ENCODE results near the gene STRN3. TPM values are rescaled to one million over a fixed set of nuclear protein-coding genes. Genes with fewer than 3 reads are reported as not detected.

STRN3 gene
- total RNA-seq, 1 experiment from 2014 or later, result 34.4 TPM

DNA sequence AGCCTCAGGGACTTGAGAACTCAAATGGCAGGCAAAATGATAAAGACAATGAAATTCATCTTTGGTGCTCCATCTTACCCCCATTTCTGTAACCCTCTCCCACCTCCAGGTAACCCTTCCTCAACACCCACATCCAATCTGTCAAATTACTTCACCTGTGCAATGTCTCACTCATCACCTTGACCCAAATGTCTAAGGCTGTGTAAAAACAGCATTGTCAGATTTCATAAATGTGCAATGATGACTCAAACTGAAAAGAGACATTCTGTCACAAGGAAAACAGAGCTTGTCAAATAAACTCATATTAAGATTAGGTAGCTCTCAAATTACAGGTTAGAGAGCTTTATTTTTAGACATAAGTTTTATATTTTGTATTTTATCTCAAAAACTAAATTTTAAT, 171.7 kb downstream of the STRN3 start:
- no TSS peak for BruUV-seq (replicated peaks)
- H3K4me3 Mint-ChIP-seq (ENCODE audit: low read depth, unreplicated experiment), result no peak overlapping the region
- H3K27ac Mint-ChIP-seq (ENCODE audit: unreplicated experiment), result no peak overlapping the region
- intact Hi-C loops (cut with micrococcal nuclease; ENCODE audit: unreplicated experiment), result no loop called here
- peaks cover 14% of the 10 kb centered on the region for H3K4me1 Mint-ChIP-seq (ENCODE audit: low read depth, unreplicated experiment)
- no peaks in the 10 kb centered on the region for H3K36me3 Mint-ChIP-seq (ENCODE audit: insufficient read depth, unreplicated experiment)
- no peak for DNase-seq
- TF ChIP-seq, protein P1, sequence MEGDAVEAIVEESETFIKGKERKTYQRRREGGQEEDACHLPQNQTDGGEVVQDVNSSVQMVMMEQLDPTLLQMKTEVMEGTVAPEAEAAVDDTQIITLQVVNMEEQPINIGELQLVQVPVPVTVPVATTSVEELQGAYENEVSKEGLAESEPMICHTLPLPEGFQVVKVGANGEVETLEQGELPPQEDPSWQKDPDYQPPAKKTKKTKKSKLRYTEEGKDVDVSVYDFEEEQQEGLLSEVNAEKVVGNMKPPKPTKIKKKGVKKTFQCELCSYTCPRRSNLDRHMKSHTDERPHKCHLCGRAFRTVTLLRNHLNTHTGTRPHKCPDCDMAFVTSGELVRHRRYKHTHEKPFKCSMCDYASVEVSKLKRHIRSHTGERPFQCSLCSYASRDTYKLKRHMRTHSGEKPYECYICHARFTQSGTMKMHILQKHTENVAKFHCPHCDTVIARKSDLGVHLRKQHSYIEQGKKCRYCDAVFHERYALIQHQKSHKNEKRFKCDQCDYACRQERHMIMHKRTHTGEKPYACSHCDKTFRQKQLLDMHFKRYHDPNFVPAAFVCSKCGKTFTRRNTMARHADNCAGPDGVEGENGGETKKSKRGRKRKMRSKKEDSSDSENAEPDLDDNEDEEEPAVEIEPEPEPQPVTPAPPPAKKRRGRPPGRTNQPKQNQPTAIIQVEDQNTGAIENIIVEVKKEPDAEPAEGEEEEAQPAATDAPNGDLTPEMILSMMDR (IDR thresholded peaks at IDR 0.05; ENCODE audit: unreplicated experiment), result no peak
- peaks cover 8% of the 10 kb centered on the region for H3K27me3 Mint-ChIP-seq (ENCODE audit: unreplicated experiment)
- no peaks in the 10 kb centered on the region for H3K9me3 Mint-ChIP-seq (ENCODE audit: low read depth, unreplicated experiment)
- CTCF ChIA-PET, result interaction anchor here (0.6 kb wide), 1 partner anchor 289 kb away, joined by 6 read pairs; no protein-coding TSS in a partner anchor

DNA sequence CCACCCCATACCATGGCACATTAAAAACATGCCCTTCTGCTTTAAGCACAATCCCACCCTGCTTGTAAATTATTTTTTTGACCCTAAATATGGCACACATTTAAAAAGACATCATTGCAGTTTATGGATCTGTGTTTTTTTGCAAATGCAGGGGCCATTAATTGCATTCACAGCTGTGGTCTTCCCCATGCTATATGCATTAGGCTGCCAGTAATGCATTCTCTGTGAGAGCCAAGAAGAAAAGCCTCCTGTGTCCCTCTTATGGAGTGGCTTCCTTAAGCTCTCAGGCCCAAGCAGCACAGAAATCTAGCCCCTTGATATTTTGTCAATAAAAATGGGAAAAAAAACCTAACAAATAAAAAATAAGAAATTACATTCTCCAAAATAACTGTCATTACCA, 172.2 kb downstream of the STRN3 start:
- CTCF ChIA-PET, result no interaction called here
- Mint-ChIP-seq H3K27me3 (ENCODE audit: unreplicated experiment) (peaks cover 13% of the 10 kb centered on the region), H3K27ac (ENCODE audit: unreplicated experiment) (no peak overlapping the region), H3K36me3 (ENCODE audit: insufficient read depth, unreplicated experiment) (no peaks in the 10 kb centered on the region), H3K9me3 (ENCODE audit: low read depth, unreplicated experiment) (no peaks in the 10 kb centered on the region), H3K4me1 (ENCODE audit: low read depth, unreplicated experiment) (peaks cover 14% of the 10 kb centered on the region), H3K4me3 (ENCODE audit: low read depth, unreplicated experiment) (no peak overlapping the region)
- DNase-seq, result no peak
- TF ChIP-seq, protein P1 (IDR thresholded peaks at IDR 0.05; ENCODE audit: unreplicated experiment), result no peak
- no TSS peak for BruUV-seq (replicated peaks)
- intact Hi-C loops (cut with micrococcal nuclease; ENCODE audit: unreplicated experiment), result no loop called here

DNA sequence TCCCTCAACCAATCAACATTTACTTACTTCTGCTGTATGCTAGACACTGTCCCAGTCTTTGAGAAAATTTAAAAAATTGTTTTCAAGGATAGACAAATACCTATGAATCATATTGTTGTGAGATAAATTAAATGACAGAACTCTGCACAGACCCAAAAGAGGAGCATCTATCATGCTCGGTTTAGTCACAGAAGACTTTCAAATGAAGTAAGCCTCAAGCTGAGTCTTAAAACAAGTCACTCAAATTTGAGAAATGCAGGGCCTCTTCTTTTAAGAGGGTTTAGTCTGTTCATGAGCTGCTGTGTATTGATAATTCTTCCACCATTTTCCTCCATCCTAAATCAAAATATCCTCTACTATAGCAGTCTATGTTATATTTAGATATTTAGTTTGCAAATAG, 176.2 kb downstream of the STRN3 start:
- CTCF ChIA-PET, result no interaction called here
- intact Hi-C loops (cut with micrococcal nuclease; ENCODE audit: unreplicated experiment), result no loop called here
- DNase-seq, result no peak
- H3K9me3 Mint-ChIP-seq (ENCODE audit: low read depth, unreplicated experiment), result no peaks in the 10 kb centered on the region
- H3K4me1 Mint-ChIP-seq (ENCODE audit: low read depth, unreplicated experiment), result peaks cover 9% of the 10 kb centered on the region
- H3K4me3 Mint-ChIP-seq (ENCODE audit: low read depth, unreplicated experiment), result no peak overlapping the region
- BruUV-seq (replicated peaks), result no TSS peak
- TF ChIP-seq, protein P1 (IDR thresholded peaks at IDR 0.05; ENCODE audit: unreplicated experiment), result no peak
- H3K27me3 Mint-ChIP-seq (ENCODE audit: unreplicated experiment), result peaks cover 34% of the 10 kb centered on the region
- no peaks in the 10 kb centered on the region for H3K36me3 Mint-ChIP-seq (ENCODE audit: insufficient read depth, unreplicated experiment)
- H3K27ac Mint-ChIP-seq (ENCODE audit: unreplicated experiment), result no peak overlapping the region

DNA sequence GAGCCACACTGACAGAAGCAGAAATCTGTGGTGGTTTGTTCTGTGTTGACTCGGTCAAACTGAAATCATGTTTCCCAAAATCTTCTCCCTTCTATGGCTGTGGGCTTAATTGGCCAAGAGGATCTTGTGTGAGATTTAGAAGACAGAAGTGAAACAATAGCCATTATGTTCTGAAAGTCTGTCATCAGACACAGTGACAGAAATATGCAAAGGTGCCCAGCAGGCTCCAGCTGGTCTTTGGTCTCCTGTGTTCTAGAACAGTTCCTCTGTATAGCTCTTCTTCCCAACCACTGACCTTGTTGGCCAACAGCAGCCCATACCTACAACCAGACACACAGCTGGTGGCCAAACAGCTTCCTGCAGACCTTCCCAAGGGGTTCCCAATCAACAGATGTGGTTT, 176.8 kb downstream of the STRN3 start:
- Mint-ChIP-seq H3K4me3 (ENCODE audit: low read depth, unreplicated experiment) (no peak overlapping the region), H3K36me3 (ENCODE audit: insufficient read depth, unreplicated experiment) (no peaks in the 10 kb centered on the region), H3K27ac (ENCODE audit: unreplicated experiment) (no peak overlapping the region), H3K9me3 (ENCODE audit: low read depth, unreplicated experiment) (no peaks in the 10 kb centered on the region), H3K27me3 (ENCODE audit: unreplicated experiment) (peaks cover 34% of the 10 kb centered on the region), H3K4me1 (ENCODE audit: low read depth, unreplicated experiment) (peaks cover 2% of the 10 kb centered on the region)
- no TSS peak for BruUV-seq (replicated peaks)
- TF ChIP-seq, protein P1 (IDR thresholded peaks at IDR 0.05; ENCODE audit: unreplicated experiment), result no peak
- intact Hi-C loops (cut with micrococcal nuclease; ENCODE audit: unreplicated experiment), result no loop called here
- no peak for DNase-seq
- CTCF ChIA-PET, result no interaction called here

All from Calu3 (cell line).